GM13976 (cell line): ENCODE measurements around the gene HOXB3.

Experiments used
- DNase-seq: peaks from one replicate; pipeline ENCODE4 v3.0.0; 2012; ENCODE audit warnings: low spot score
- in situ Hi-C: fragments of 300-500 bp; cut with MboI; formaldehyde crosslinking; loops from one replicate; pipeline ENCODE4 v1.12.0; 2022; ENCODE audit warnings: low sequenced_read_pairs, mixed read lengths, inconsistent platforms; ENCODE audit not compliant: unreplicated experiment
- TF ChIP-seq, protein P1 (sequence below): IDR thresholded peaks from 2 replicates; pipeline ENCODE4 v1.5.1; 2012; ENCODE audit warnings: borderline replicate concordance, mild to moderate bottlenecking; ENCODE audit not compliant: insufficient read depth; ENCODE audit errors: extremely low read depth, missing control alignments, control extremely low read depth

The HOXB3 gene

DNA sequence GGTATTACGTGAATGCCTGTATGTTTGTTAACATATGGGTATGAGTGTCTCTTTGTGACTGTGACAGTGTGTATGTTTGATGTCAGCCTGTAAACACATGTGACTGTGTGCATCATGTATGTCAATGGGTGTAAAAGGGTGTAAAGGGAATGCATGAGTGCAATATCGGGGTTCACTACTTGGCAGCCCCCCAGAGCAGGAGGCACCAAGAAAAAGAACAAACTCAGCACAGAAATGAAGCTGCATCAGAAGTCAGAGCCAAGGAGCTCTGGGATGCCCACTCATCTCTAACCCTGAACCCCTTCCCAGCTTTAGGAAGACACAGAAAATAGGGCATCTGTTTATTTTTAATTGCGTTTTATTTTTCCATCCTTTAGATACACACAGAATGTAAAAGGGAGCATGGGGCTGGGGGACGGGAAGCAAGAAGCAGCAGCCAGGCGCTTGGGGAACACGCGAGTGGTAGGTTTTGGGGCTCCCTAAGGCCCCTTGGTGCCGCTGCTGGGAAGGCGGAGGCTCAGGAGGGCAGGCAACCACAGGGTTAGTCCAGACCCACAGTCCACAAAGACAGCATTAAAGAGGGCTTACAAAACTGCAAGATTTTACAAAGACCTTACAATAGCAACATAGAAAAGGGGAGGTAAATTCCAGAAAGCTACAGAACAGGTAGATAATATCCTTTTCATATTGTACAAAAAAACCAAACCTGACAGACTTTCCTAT lies 17.0 kb upstream of the HOXB3 start:
- in situ Hi-C loops = no loop called here
- no peak for DNase-seq
- TF ChIP-seq, protein P1, sequence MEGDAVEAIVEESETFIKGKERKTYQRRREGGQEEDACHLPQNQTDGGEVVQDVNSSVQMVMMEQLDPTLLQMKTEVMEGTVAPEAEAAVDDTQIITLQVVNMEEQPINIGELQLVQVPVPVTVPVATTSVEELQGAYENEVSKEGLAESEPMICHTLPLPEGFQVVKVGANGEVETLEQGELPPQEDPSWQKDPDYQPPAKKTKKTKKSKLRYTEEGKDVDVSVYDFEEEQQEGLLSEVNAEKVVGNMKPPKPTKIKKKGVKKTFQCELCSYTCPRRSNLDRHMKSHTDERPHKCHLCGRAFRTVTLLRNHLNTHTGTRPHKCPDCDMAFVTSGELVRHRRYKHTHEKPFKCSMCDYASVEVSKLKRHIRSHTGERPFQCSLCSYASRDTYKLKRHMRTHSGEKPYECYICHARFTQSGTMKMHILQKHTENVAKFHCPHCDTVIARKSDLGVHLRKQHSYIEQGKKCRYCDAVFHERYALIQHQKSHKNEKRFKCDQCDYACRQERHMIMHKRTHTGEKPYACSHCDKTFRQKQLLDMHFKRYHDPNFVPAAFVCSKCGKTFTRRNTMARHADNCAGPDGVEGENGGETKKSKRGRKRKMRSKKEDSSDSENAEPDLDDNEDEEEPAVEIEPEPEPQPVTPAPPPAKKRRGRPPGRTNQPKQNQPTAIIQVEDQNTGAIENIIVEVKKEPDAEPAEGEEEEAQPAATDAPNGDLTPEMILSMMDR = no peak

DNA sequence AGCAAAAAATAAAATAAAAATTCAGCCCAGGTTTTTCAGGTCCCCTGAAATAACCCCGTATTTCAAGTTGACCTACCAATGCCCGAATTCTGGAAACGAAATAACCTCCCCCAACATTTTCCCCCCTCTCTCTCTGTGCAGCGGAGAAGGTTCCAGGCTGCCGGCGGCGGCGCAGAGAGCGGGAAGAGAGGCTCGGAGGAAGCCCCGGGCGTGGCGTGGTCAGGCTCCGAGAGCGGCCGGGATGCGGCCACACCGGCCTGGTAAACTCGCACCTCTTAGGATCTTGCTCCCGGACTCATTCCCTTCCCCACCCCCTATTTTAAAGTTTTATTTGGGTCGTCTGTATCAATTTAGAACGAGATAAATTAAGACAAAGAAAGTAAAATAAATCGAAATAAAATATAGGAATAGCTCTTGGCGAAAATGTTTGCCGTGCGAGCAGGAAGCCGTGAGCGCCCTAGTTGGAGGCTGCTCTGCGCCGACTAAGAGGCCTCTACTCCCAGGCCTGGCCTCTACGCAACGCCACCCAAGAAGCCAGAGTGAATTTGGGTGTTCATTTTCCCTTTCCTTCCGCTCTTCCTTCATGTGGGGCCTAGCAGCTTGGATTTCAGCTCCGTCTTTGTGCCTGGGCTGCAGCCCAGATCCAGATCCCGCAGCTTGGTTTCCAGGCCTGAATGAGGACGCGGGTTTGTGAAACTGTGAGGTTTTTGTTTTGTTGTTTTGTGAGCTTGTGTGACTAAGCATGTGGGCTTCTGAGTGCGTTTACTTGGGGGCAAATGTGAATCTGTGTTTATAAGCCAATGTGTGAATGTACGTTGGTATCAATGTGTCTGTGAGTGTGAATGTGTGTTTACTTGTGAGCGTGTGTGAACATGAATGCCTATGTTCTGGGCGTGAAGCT lies 16.2 kb upstream of the HOXB3 start:
- no peak for DNase-seq
- in situ Hi-C loops = no loop called here
- TF ChIP-seq, protein P1 = no peak

DNA sequence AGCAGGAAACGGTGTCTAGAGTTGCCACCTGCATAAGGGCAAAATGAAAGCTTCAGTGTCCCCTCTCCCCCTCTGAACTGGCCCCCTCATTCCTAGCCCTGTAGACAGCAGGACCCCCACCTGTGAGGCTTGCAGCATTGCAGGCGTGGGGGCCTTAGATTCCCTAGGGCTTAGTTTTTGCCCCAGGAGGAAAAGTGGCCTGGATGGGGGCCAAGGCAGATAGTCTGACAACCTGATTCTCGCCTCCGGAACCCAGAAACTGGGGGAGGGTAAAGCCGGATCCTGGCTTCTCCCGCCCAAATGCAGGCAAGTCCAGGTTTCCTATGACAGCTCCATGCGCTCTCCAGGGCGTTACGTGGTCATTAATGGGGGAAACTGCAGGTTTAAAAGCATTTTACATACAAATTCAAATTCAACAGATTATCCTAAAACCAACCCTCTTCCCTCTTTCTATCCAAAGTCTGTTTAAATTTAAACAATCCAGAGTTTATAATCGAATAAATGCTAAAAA lies 15.4 kb upstream of the HOXB3 start:
- in situ Hi-C loops = no loop called here
- no peak for DNase-seq
- TF ChIP-seq, protein P1 = no peak

DNA sequence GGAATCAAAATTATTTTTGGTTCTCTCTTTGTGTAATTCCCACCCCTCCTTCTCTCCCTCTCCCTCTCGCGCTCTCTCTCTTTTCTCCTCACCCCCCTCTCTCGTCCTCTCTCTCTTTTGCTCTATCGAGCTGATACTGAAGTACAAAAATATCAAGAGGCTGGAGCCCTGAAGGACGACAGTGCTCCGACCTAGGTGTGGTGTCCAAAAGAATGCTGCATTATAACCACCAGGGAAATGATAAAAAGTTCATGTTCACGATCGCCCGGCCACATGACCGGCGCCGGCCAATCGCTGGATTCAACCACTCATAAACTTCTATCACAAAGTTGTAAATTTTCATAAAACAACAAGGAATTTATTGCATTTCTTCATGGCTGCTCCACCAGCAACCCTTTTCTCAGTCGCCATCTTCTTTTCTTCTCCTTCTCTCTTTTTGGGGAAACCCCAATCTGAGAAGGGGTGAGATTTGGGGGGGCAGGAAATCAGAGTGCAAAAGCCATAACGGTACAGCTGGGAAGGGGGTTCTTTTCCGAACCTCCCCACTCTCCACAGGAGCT lies 14.8 kb upstream of the HOXB3 start, which contains the start of gene HOXB6:
Gene HOXB6, minus strand, starts transcription at position 217 of the 560 bp plus-strand sequence. CDS start 6,836 bp downstream, outside the sequence.
- DNase-seq = no peak
- TF ChIP-seq, protein P1 = no peak
- in situ Hi-C loops = no loop called here

DNA sequence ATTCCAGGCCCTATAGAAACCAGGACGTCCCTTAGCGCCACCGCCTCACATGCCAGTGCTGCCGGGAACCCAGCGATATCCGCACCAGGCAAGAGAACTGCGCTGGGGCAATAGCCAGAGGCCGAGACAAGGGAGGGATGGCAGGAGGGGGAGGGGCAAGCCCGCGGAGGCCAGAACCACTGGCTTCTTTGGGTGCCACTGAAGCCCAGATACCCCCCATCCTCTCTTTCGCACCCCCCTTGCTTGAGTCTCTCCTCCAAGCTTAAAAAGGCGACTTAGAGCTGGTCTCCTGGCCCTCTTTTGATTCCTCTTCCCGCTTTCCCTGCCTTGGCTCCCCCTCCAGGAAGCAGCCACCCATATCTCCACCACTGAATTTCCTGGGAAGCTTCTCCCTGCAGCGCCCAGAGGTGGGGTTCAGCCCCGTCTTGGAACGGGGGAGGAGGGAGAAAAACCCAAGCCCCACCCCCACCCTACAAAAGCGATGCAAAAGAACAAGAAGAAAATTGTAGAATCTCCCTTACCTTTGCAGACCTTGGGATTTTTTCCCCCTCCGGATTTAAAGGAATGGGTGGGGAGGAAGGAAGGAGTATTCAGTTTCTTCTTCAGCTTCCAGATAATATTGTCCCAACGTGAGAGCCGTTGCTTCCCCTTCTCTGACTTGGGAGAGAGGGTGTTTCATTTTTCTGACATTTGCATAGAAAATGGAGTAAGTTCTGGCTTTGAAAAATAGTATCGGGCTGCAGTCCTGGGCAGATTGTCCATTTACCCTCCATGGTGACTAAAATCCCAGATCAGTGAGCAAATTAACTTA lies 14.1 kb upstream of the HOXB3 start:
- TF ChIP-seq, protein P1 = no peak
- in situ Hi-C loops = no loop called here
- no peak for DNase-seq
